ENCODE results near the gene CIB4.

- TF ChIP-seq CTCF (IDR thresholded peaks at IDR 0.05), result no peak
- TF ChIP-seq EZH2 (IDR thresholded peaks at IDR 0.05; ENCODE audit: borderline replicate concordance, insufficient read depth, low read depth, low read length, poor library complexity, severe bottlenecking), result no peak
These were observed 46.2 kb upstream of the CIB4 start for GRCh38 chr2:26687328-26687727.

Data from B cell (primary cell).